ENCODE measurements around the gene METRNL. TPM values are rescaled to one million over a fixed set of nuclear protein-coding genes. Genes with fewer than 3 reads are reported as not detected.

The METRNL gene
- total RNA-seq, 1 experiment from 2014 or later, result 27.8 TPM

- in situ Hi-C loops (cut with HindIII; ENCODE audit: low sequenced_read_pairs), result no loop called here
- DNase-seq (ENCODE audit: low spot score), result no peak
These were observed 7.7 kb downstream of the METRNL start for GRCh38 chr17:83086907-83087787.

- DNase-seq (ENCODE audit: low spot score), result no peak
- in situ Hi-C loops (cut with HindIII; ENCODE audit: low sequenced_read_pairs), result no loop called here
These were observed 8.5 kb downstream of the METRNL start for GRCh38 chr17:83087788-83088360.

GRCh38 chr17:83088451-83088850, 9.0 kb downstream of the METRNL start:
- no peak for DNase-seq (ENCODE audit: low spot score)
- in situ Hi-C loops (cut with HindIII; ENCODE audit: low sequenced_read_pairs), result no loop called here

- no peak for DNase-seq (ENCODE audit: low spot score)
- in situ Hi-C loops (cut with HindIII; ENCODE audit: low sequenced_read_pairs), result no loop called here
These were observed 9.5 kb downstream of the METRNL start for GRCh38 chr17:83088909-83089308.

GRCh38 chr17:83089328-83090132, 10.1 kb downstream of the METRNL start:
- DNase-seq (ENCODE audit: low spot score), result no peak

GRCh38 chr17:83090444-83091256, 11.2 kb downstream of the METRNL start:
- in situ Hi-C loops (cut with HindIII; ENCODE audit: low sequenced_read_pairs), result no loop called here
- DNase-seq (ENCODE audit: low spot score), result no peak

More at GRCh38 chr17:83089328-83090132, 10.1 kb downstream of the METRNL start:
- in situ Hi-C loops (cut with HindIII; ENCODE audit: low sequenced_read_pairs), result no loop called here

- in situ Hi-C loops (cut with HindIII; ENCODE audit: low sequenced_read_pairs), result no loop called here
- DNase-seq (ENCODE audit: low spot score), result no peak
These were observed 12.1 kb downstream of the METRNL start for GRCh38 chr17:83091257-83092141.

GRCh38 chr17:83092186-83092585, 12.8 kb downstream of the METRNL start:
- in situ Hi-C loops (cut with HindIII; ENCODE audit: low sequenced_read_pairs), result no loop called here
- no peak for DNase-seq (ENCODE audit: low spot score)

- no peak for DNase-seq (ENCODE audit: low spot score)
- in situ Hi-C loops (cut with HindIII; ENCODE audit: low sequenced_read_pairs), result no loop called here
These were observed 13.5 kb downstream of the METRNL start for GRCh38 chr17:83092931-83093330.

- no peak for DNase-seq (ENCODE audit: low spot score)
- in situ Hi-C loops (cut with HindIII; ENCODE audit: low sequenced_read_pairs), result no loop called here
These were observed 14.1 kb downstream of the METRNL start for GRCh38 chr17:83093506-83093905.

GRCh38 chr17:83094291-83094690, 14.9 kb downstream of the METRNL start:
- in situ Hi-C loops (cut with HindIII; ENCODE audit: low sequenced_read_pairs), result no loop called here

GRCh38 chr17:83095016-83095415, 15.6 kb downstream of the METRNL start:
- DNase-seq (ENCODE audit: low spot score), result no peak
- in situ Hi-C loops (cut with HindIII; ENCODE audit: low sequenced_read_pairs), result no loop called here

More at GRCh38 chr17:83094291-83094690, 14.9 kb downstream of the METRNL start:
- no peak for DNase-seq (ENCODE audit: low spot score)

- in situ Hi-C loops (cut with HindIII; ENCODE audit: low sequenced_read_pairs), result no loop called here
- no peak for DNase-seq (ENCODE audit: low spot score)
These were observed 17.2 kb downstream of the METRNL start for GRCh38 chr17:83096401-83097224.

- DNase-seq (ENCODE audit: low spot score), result no peak
These were observed 18.4 kb downstream of the METRNL start for GRCh38 chr17:83097831-83098230.

GRCh38 chr17:83098241-83099085, 19.1 kb downstream of the METRNL start:
- DNase-seq (ENCODE audit: low spot score), result no peak
- in situ Hi-C loops (cut with HindIII; ENCODE audit: low sequenced_read_pairs), result no loop called here

More at GRCh38 chr17:83097831-83098230, 18.4 kb downstream of the METRNL start:
- in situ Hi-C loops (cut with HindIII; ENCODE audit: low sequenced_read_pairs), result no loop called here

GRCh38 chr17:83099086-83099555, 19.7 kb downstream of the METRNL start:
- in situ Hi-C loops (cut with HindIII; ENCODE audit: low sequenced_read_pairs), result no loop called here
- no peak for DNase-seq (ENCODE audit: low spot score)
